Gastrocnemius medialis (tissue), 4 donors: ENCODE results near the gene DCDC2C. TPM values are rescaled to one million over a fixed set of nuclear protein-coding genes. Genes with fewer than 3 reads are reported as not detected.

Experiments
- ATAC-seq, 2 donors: fragments of 150-250 bp; one replicate each; pipeline ENCODE4 v1.9.1; 2016
- DNase-seq, 2 donors: peaks; one replicate each; pipeline ENCODE4 v3.0.0-alpha.2; 2019
- H3K27ac ChIP-seq, 4 donors: fragments of 200-600 bp; sonication (generic); 1 replicate in 1 of 4; 2 replicates in 3 of 4; pipeline ENCODE4 v1.5.1; 2016 to 2018; ENCODE audit warnings: mild to moderate bottlenecking in 2 of 4, moderate library complexity in 1 of 4
- H3K27me3 ChIP-seq, 3 donors: fragments of 200-600 bp; sonication (generic) in 2 of 3; 1 replicate in 1 of 3; 2 replicates in 2 of 3; pipeline versions ENCODE4 v1.5.1 to v1.6.0; 2016 to 2019; ENCODE audit warnings: mild to moderate bottlenecking in 1 of 3, moderate library complexity in 1 of 3
- H3K36me3 ChIP-seq, 2 donors: fragments of 200-600 bp; sonication (generic) in 1 of 2; one replicate each; pipeline ENCODE4 v1.5.1; 2017 to 2018
- H3K4me1 ChIP-seq, 2 donors: fragments of 200-600 bp; sonication (generic) in 1 of 2; one replicate each; pipeline ENCODE4 v1.5.1; 2016 to 2017; ENCODE audit warnings: mild to moderate bottlenecking in 2 of 2
- H3K4me3 ChIP-seq, 4 donors: fragments of 200-600 bp; sonication (generic) in 3 of 4; 1 replicate in 1 of 4; 2 replicates in 3 of 4; pipeline ENCODE4 v1.5.1; 2016 to 2019; ENCODE audit warnings: mild to moderate bottlenecking in 2 of 4
- H3K9me3 ChIP-seq, 3 donors: fragments of 200-600 bp; sonication (generic) in 2 of 3; 1 replicate in 1 of 3; 2 replicates in 2 of 3; pipeline ENCODE4 v1.5.1; 2016 to 2019
- POLR2A ChIP-seq, 2 donors: fragments of 450-650 bp; IDR thresholded peaks; one replicate each; pipeline ENCODE4 v1.6.1; 2017; ENCODE audit warnings: antibody characterized with exemption in 2 of 2, mild to moderate bottlenecking in 2 of 2, moderate library complexity in 2 of 2
- in situ Hi-C, 4 donors: fragments of 200-750 bp; cut with MboI; loops; one replicate each; pipeline versions ENCODE4 v1.15.0 to v1.8.0; 2017; ENCODE audit warnings: low sequenced_read_pairs in 4 of 4
- intact Hi-C: fragments of 100-400 bp; cut with DNase I; formaldehyde crosslinking; loops from one replicate; pipeline ENCODE4 v1.15.1; 2023; ENCODE audit warnings: low total_unique reads
- total RNA-seq, 4 donors: library from RNA; depleted of rRNA; stranded (reverse); fragments of >200 nt; gene quantifications; one replicate each; pipeline versions ENCODE4 v1.1.0 to v1.2.3, GENCODE V29; 2016
- TF ChIP-seq, protein P1 (sequence below), 5 experiments: fragments of 450-650 bp in 3 of 5; fragments of 200-600 bp in 2 of 5; sonication (generic) in 2 of 5; IDR thresholded peaks in 4 of 5; conservative IDR thresholded peaks in 1 of 5; 1 replicate in 4 of 5; 2 replicates in 1 of 5; pipeline ENCODE4 v1.5.1; 2016 to 2019; ENCODE audit warnings: antibody characterized with exemption in 5 of 5, mild to moderate bottlenecking in 3 of 5, moderate library complexity in 3 of 5

DCDC2C gene
- total RNA-seq, 4 donors from 2014 or later = not detected

GRCh38 chr2:3873899-3874298 is 170.5 kb downstream of the DCDC2C start:
- ATAC-seq (no peak), DNase-seq (no peak)
- Histone ChIP-seq H3K27me3 (no peaks in the 10 kb centered on the region), H3K9me3 (no peaks in the 10 kb centered on the region), H3K27ac (no peak overlapping the region), H3K4me3 (no peak overlapping the region), H3K36me3 (no peaks in the 10 kb centered on the region), H3K4me1 (no peaks in the 10 kb centered on the region)
- in situ Hi-C loops = no loop called here
- intact Hi-C loops = no loop called here
- TF ChIP-seq, protein P1, sequence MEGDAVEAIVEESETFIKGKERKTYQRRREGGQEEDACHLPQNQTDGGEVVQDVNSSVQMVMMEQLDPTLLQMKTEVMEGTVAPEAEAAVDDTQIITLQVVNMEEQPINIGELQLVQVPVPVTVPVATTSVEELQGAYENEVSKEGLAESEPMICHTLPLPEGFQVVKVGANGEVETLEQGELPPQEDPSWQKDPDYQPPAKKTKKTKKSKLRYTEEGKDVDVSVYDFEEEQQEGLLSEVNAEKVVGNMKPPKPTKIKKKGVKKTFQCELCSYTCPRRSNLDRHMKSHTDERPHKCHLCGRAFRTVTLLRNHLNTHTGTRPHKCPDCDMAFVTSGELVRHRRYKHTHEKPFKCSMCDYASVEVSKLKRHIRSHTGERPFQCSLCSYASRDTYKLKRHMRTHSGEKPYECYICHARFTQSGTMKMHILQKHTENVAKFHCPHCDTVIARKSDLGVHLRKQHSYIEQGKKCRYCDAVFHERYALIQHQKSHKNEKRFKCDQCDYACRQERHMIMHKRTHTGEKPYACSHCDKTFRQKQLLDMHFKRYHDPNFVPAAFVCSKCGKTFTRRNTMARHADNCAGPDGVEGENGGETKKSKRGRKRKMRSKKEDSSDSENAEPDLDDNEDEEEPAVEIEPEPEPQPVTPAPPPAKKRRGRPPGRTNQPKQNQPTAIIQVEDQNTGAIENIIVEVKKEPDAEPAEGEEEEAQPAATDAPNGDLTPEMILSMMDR (IDR thresholded peaks at IDR 0.05 in 4 of 5, conservative IDR thresholded peaks at IDR 0.05 in 1 of 5) = no peak
- TF ChIP-seq POLR2A (IDR thresholded peaks at IDR 0.05) = no peak

GRCh38 chr2:3876221-3876620 is 172.8 kb downstream of the DCDC2C start:
- TF ChIP-seq, protein P1 (IDR thresholded peaks at IDR 0.05 in 4 of 5, conservative IDR thresholded peaks at IDR 0.05 in 1 of 5) = no peak
- no peak for TF ChIP-seq POLR2A (IDR thresholded peaks at IDR 0.05)
- Histone ChIP-seq H3K9me3 (no peaks in the 10 kb centered on the region), H3K4me3 (no peak overlapping the region), H3K27me3 (no peaks in the 10 kb centered on the region), H3K27ac (no peak overlapping the region), H3K36me3 (no peaks in the 10 kb centered on the region), H3K4me1 (no peaks in the 10 kb centered on the region)
- ATAC-seq (no peak), DNase-seq (no peak)
- in situ Hi-C loops (no loop called here), intact Hi-C loops (no loop called here)

- ATAC-seq (no peak), DNase-seq (no peak)
- intact Hi-C loops = no loop called here
- Histone ChIP-seq H3K36me3 (no peaks in the 10 kb centered on the region), H3K27ac (no peak overlapping the region), H3K4me1 (no peaks in the 10 kb centered on the region), H3K9me3 (no peaks in the 10 kb centered on the region), H3K4me3 (no peak overlapping the region), H3K27me3 (no peaks in the 10 kb centered on the region)
- TF ChIP-seq, protein P1 (IDR thresholded peaks at IDR 0.05 in 4 of 5, conservative IDR thresholded peaks at IDR 0.05 in 1 of 5) = no peak
- no peak for TF ChIP-seq POLR2A (IDR thresholded peaks at IDR 0.05)
- in situ Hi-C loops = no loop called here
Observed at GRCh38 chr2:3876685-3877084, 173.3 kb downstream of the DCDC2C start.

DNA sequence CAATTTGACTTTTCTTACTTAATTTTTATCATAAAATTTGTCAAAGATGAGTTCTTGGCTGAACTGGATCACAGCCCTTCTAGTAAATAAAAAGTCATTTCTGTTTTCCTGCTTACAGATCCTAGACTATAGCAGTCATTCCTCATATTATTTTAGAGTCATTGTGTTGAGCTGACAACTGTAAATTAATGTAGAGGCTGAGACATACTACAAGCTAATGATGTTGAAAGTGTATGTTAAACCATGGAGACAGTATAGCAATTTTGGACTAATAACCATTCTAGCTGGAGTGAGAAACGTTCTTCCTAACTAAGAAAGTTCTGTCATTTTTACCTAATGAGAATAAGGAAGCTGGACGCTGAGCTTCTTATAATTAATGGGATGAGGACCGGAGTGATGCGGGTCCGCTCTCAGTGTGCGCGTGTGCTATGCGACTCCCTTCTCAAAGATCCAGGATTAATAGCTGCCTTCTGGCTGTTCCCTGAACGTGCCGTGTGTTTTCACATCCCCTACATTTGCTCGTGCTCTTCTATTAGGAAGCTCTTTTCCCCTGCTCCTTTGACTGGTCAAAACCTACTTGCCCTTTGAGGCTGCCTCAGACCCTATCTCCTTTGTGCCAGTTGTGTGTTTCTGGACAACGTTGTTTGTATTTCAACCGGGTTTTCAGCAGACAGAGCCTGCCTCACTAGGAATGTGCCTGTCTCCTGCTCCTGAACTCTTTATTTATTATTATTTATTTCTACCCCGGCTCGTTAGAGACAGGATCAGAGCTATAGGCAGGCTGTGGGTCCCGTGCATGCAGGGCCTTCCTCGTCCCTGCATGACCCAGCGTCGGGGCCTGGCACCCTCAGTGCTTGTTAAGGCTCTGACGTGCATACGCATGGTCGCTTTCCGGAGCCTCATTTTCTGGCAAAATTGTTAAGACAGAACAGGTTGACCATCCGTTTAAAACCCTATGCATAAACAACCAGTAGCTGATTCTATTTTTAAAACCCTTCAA is 182.6 kb downstream of the DCDC2C start:
- no peak for ATAC-seq

More for the DNA sequence above, 182.6 kb downstream of the DCDC2C start:
- TF ChIP-seq, protein P1 (IDR thresholded peaks at IDR 0.05 in 4 of 5, conservative IDR thresholded peaks at IDR 0.05 in 1 of 5) = no peak
- TF ChIP-seq POLR2A (IDR thresholded peaks at IDR 0.05) = no peak
- Histone ChIP-seq H3K9me3 (no peaks in the 10 kb centered on the region), H3K4me3 (no peak overlapping the region), H3K4me1 (no peaks in the 10 kb centered on the region), H3K36me3 (no peaks in the 10 kb centered on the region), H3K27me3 (no peaks in the 10 kb centered on the region), H3K27ac (no peak overlapping the region)
- in situ Hi-C loops = no loop called here
- intact Hi-C loops = no loop called here
- no peak for DNase-seq
